NCI-H1048 (cell line): ENCODE results near the gene ASTN1.
"Not testable (repeated sequence)": the region's sequence is repeated elsewhere in the genome, so short reads cannot be mapped to it uniquely, and the experiment has no call there.

Experiments
- DNase-seq: peaks from one replicate; lab custom pipeline; 2025; lab: John Stamatoyannopoulos, UW

The ASTN1 gene

GRCh38 chr1:177106614-177107365 lies 57.7 kb downstream of the ASTN1 start:
- no peak for DNase-seq

- DNase-seq: no peak
Measured at GRCh38 chr1:177106196-177106595, 58.3 kb downstream of the ASTN1 start.

GRCh38 chr1:177103005-177103852 lies 61.3 kb downstream of the ASTN1 start:
- no peak for DNase-seq

- DNase-seq: no peak
Measured at GRCh38 chr1:177092001-177092400, 72.5 kb downstream of the ASTN1 start.

GRCh38 chr1:177091040-177091439 lies 73.5 kb downstream of the ASTN1 start:
- no peak for DNase-seq

GRCh38 chr1:177088966-177089365 lies 75.5 kb downstream of the ASTN1 start:
- no peak for DNase-seq

GRCh38 chr1:177082855-177083693 lies 81.4 kb downstream of the ASTN1 start:
- DNase-seq: no peak

- DNase-seq: no peak
Measured at GRCh38 chr1:177080564-177080963, 83.9 kb downstream of the ASTN1 start.

GRCh38 chr1:177077734-177078499 lies 86.6 kb downstream of the ASTN1 start:
- DNase-seq: no peak

GRCh38 chr1:177077006-177077405 lies 87.5 kb downstream of the ASTN1 start:
- no peak for DNase-seq

GRCh38 chr1:177074811-177075210 lies 89.7 kb downstream of the ASTN1 start:
- not testable (repeated sequence) for DNase-seq

GRCh38 chr1:177069490-177069889 lies 95.0 kb downstream of the ASTN1 start:
- DNase-seq: no peak

GRCh38 chr1:177067752-177068410 lies 96.6 kb downstream of the ASTN1 start:
- no peak for DNase-seq

GRCh38 chr1:177065430-177065829 lies 99.1 kb downstream of the ASTN1 start:
- no peak for DNase-seq

GRCh38 chr1:177063648-177064047 lies 100.9 kb downstream of the ASTN1 start:
- DNase-seq: no peak

- no peak for DNase-seq
Measured at GRCh38 chr1:177054542-177054941, 110.0 kb downstream of the ASTN1 start.

GRCh38 chr1:177053648-177054047 lies 110.9 kb downstream of the ASTN1 start:
- DNase-seq: no peak

- DNase-seq: no peak
Measured at GRCh38 chr1:177048314-177049069, 116.0 kb downstream of the ASTN1 start.

GRCh38 chr1:177045151-177045550 lies 119.4 kb downstream of the ASTN1 start:
- no peak for DNase-seq

GRCh38 chr1:177044390-177044789 lies 120.1 kb downstream of the ASTN1 start:
- no peak for DNase-seq
